CD4-positive, alpha-beta T cell treated with Interleukin-10 for 1 hour (primary cell): Measurements from ENCODE around the gene PTK7.

Experiments
- DNase-seq: peaks from one replicate; pipeline ENCODE4 v3.0.0-alpha.2; 2020

The PTK7 gene

GRCh38 chr6:43181942-43182860 lies 106.1 kb downstream of the PTK7 start, which contains the start of gene CUL9:
Gene CUL9 (plus strand): TSS chr6:43182196. CDS start chr6:43184311, 2,115 bp downstream.
- DNase-seq: peak; percentile 83

DNA sequence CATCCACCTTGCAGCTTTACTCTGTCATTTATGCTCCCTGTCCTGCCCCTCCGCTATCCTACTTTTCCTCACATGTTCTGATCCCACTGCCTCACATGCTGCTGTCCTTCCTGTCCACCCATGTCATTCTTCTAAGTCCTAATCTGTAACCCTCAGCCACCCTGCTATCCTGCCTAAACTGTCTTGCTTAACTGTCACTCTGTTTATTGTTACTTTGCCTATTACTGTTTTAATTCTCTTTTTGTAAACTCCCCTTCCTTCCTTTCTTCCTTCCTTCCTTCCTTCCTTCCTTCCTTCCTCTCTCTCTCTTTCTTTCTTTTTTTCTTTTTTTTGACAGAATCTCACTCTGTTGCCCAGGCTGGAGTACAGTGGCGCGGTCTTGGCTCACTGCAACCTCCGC lies 107.3 kb downstream of the PTK7 start:
- no peak for DNase-seq

- DNase-seq: no peak
Observed at GRCh38 chr6:43184268-43184985, 108.3 kb downstream of the PTK7 start.

- peak; percentile 42 for DNase-seq
Observed at GRCh38 chr6:43185391-43185985, 109.4 kb downstream of the PTK7 start.

- no peak for DNase-seq
Observed at GRCh38 chr6:43186019-43186418, 109.9 kb downstream of the PTK7 start.

DNA sequence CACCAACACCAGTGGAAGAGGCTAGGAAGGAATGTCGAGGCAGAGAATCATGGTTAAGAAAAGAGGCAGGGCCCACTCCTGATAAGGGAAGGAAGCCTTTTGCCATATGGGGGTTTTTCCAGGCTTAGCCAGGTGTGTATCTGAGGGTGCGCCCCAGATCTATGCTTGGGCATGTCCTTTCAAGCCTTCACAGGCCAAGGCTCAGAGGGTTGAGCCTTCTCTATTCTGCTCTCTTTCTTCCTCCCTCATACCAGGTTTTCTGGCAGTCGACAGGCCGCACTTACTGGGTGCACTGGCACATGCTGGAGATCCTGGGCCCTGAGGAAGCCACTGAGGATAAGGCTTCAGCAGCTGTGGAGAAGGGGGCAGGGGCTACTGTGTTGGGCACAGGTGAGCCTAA lies 110.6 kb downstream of the PTK7 start:
- no peak for DNase-seq

- DNase-seq: no peak
Observed at GRCh38 chr6:43187821-43188220, 111.7 kb downstream of the PTK7 start.

- DNase-seq: no peak
Observed at GRCh38 chr6:43188426-43188825, 112.3 kb downstream of the PTK7 start.

GRCh38 chr6:43189776-43190304 lies 113.7 kb downstream of the PTK7 start:
- DNase-seq: no peak

GRCh38 chr6:43192911-43193310 lies 116.8 kb downstream of the PTK7 start:
- DNase-seq: no peak

DNA sequence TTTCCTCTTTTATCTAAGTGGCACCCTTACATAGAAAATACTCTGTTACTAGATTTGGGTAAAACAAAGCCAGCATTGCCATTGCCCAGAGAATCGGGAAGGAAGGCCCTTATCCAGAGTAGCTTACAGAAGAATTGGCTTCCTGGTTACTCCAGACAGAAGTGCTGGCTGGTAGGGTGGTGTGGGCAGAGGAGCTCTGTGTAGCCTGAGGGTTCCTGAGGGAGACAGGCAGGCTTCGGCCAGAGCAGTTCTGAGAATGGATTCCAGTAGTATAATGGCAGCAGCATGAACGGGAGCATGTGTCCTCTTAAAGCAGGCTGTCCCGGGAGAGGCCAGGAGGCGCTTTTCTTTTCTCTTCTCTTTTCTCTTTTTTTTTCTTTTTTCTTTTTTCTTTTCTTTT lies 117.8 kb downstream of the PTK7 start:
- no peak for DNase-seq

DNA sequence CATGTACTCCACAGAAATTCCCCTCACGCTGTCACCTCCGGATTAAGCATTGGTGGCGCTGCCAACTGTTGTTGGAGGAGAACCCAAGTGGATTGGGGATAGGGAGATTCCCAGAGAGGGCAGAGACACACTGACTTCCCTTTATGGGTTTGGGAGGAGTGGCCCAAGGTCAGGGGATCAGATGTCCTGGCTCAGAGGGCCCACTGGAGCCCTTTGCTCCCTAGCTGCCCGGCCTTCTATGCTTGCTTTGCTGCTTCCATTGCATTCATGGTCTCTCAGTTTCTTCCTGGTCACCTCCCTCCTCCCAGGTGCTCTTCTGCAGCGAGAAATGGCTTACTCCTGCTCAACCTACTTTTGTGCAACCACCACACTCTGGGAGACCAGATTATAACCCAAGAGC lies 120.2 kb downstream of the PTK7 start:
- DNase-seq: no peak

DNA sequence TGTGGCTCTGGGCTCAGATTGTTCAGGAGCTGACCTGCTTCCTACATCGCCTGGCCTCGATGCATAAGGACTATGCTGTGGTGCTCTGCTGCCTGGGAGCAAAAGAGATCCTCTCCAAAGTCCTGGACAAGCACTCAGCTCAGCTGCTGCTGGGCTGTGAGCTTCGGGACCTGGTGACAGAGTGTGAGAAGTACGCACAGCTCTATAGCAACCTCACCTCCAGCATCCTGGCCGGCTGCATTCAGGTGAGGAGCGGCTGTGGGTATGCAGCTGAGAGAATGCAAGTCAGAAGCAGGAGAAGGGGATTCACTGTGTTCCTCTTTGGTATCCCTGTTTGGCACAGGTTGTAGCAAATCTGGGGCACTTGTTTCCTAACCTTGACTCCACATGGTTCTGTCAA lies 123.8 kb downstream of the PTK7 start:
- DNase-seq: no peak

DNA sequence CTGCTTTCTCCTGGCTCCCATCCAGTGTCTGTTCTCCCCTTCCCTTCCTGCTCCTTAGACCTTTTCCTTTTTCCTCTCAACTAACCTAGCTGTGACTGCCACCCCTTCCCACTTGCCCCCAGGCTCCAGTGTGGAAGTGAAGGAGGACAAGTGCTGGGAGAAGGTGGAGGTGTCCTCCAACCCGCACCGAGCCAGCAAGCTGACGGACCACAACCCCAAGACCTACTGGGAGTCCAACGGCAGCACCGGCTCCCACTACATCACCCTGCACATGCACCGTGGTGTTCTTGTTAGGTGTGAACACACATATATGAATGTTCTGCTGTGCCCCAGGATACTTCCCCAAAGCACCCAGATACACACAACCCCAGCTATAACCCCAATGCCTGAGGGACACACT lies 124.4 kb downstream of the PTK7 start:
- no peak for DNase-seq

GRCh38 chr6:43202451-43202850 lies 126.3 kb downstream of the PTK7 start:
- no peak for DNase-seq

DNA sequence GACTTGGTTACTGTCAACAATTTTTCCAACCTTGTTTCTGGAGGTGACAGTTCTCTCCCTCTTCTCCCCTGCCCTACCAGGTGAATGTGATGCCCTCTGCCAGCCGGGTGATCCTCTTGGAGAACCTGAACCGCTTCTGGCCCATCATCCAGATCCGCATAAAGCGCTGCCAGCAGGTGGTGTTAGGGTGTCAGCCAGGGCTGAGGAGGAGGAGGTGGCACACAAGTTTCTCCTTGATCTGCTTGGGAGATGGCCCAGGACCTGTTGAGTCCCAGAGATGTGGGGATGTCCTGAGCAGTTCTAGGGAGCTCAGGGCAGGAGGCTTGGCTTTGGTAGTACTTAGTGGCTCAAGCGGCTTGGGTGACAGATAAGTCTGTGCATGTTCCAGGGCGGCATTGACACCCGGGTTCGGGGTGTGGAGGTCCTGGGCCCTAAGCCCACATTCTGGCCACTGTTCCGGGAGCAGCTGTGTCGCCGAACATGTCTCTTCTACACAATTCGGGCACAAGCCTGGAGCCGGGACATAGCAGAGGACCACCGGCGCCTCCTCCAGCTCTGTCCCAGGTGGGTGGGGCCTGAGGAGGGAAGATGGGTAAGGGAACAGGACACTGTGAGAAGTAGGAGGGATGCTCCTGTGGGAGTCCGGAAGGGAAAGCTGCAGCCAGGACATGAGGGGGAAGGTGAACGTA lies 127.1 kb downstream of the PTK7 start:
- no peak for DNase-seq

- no peak for DNase-seq
Observed at GRCh38 chr6:43203718-43204095, 127.6 kb downstream of the PTK7 start.

DNA sequence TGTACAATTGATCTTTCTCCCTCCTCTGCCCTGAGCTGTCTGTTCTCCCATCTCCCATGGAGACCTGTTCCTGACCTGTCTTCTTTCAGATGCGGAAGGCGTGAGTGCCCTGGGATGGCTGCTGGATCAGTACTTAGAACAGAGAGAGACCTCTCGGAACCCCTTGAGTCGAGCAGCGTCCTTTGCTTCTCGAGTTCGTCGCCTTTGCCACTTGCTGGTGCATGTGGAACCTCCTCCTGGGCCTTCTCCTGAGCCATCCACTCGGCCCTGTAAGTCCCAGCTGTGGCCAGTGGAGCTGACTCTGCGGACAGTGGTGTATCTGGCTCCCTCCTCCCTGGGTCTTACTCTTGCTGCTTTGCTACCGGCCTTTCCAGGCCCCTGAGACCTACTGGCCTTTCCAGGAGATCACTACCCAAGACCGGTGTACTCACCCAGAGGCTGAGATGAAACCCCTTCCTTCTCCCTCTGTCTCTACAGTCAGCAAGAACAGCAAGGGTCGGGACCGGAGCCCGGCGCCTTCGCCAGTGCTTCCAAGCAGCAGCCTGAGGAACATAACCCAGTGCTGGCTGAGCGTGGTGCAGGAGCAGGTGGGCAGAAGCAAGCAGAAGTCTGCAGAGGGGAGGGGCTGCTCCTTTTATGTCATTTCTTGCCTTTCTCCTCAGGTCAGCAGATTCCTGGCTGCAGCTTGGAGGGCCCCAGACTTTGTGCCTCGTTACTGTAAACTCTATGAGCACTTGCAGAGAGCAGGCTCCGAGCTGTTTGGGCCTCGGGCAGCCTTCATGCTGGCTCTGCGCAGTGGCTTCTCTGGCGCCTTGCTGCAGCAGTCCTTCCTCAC lies 128.4 kb downstream of the PTK7 start:
- no peak for DNase-seq

DNA sequence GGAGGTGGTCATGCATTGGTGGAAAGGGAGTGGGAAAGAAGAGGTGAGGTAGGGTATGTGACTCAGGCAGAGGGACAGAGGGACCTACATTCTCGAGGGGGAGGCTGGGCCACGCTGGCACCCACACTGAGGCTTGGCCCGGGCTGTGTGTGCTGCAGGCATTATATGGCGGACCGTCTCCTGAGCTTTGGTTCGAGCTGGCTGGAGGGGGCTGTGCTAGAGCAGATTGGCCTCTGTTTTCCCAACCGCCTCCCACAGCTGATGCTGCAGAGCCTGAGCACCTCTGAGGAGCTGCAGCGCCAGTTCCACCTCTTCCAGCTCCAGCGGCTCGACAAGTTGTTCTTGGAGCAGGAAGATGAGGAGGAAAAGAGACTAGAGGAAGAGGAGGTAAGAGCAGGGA lies 129.7 kb downstream of the PTK7 start:
- DNase-seq: no peak

DNA sequence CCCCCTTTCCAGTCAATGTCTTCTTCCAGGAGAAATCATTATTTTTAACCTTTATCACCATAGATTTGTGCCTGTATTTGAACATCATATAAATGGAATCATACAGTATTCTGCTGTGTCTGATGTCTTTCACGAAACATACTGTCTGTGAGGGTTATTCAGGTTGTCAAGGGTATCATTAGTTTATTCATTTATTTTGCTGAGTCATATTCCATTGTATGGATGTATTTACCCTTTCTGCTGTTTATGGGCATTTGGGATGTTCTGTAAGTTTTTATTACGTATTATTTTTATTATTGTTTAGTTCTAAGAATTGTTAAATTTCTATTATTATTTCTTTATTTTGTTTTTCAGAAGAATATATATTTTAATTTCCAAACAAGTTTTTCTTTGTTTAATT lies 131.2 kb downstream of the PTK7 start:
- DNase-seq: no peak
